Measurements from ENCODE around the gene FOXP3.

GRCh38 chrX:49237060-49237459 is 27.4 kb downstream of the FOXP3 start:
- TF ChIP-seq CTCF (IDR thresholded peaks at IDR 0.05) (no peak), SIN3A (IDR thresholded peaks at IDR 0.05; ENCODE audit: borderline replicate concordance, insufficient read depth, low read depth, low read length) (no peak), REST (IDR thresholded peaks at IDR 0.05; ENCODE audit: insufficient read depth in 1 of 2, low read depth in 2 of 2, low read length in 1 of 2) (no peak), POLR2AphosphoS5 (IDR thresholded peaks at IDR 0.05; ENCODE audit: low read depth, low read length) (no peak)
